HEK293 (cell line): ENCODE data around the gene IGF2BP1.

Experiments used
- ZEB2 ChIP-seq: fragments of 450-650 bp; formaldehyde crosslinking; IDR thresholded peaks from 2 replicates; pipeline ENCODE4 v1.5.1; 2016; ENCODE audit warnings: missing biosample characterization, missing genetic modification characterization
- ZNF639 ChIP-seq: fragments of 450-650 bp; formaldehyde crosslinking; IDR thresholded peaks from 2 replicates; pipeline ENCODE4 v1.5.1; 2016; ENCODE audit warnings: missing biosample characterization, missing genetic modification characterization
- ZSCAN23 ChIP-seq: fragments of 450-650 bp; formaldehyde crosslinking; IDR thresholded peaks from 2 replicates; pipeline ENCODE4 v1.5.1; 2016; ENCODE audit warnings: missing biosample characterization, missing genetic modification characterization
- ZSCAN30 ChIP-seq: fragments of 450-650 bp; IDR thresholded peaks from 2 replicates; pipeline ENCODE4 v1.5.1; 2018; ENCODE audit warnings: missing biosample characterization, mild to moderate bottlenecking, missing genetic modification characterization, moderate library complexity
- TF ChIP-seq, protein P1 (sequence below): fragments of 450-650 bp; formaldehyde crosslinking; IDR thresholded peaks from 2 replicates; pipeline ENCODE4 v1.5.1; 2016; ENCODE audit warnings: missing biosample characterization, missing genetic modification characterization
- TF ChIP-seq, protein P2 (sequence below): fragments of 450-650 bp; formaldehyde crosslinking; IDR thresholded peaks from 2 replicates; pipeline ENCODE4 v1.5.1; 2016; ENCODE audit warnings: missing biosample characterization, missing genetic modification characterization

DNA sequence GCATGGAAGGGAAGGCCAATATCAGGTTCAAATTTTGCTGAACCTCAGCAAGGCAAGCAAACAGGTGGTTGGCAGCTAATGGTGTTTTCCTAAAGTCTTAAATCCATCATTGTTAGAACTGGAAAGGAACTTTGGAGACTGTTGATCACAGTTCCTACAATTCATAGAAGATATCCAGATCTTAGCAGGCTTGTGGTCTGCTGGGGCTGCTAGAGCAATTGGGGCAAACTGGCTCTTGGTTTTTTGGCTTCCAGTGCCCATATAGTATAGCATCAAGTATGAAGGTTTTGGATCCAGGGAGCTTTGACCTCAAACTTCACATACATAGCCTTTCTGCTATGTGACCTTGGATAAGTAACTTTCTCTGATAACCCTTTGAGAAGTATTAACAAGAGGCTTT is 49.7 kb downstream of the IGF2BP1 start:
- TF ChIP-seq, protein P1, sequence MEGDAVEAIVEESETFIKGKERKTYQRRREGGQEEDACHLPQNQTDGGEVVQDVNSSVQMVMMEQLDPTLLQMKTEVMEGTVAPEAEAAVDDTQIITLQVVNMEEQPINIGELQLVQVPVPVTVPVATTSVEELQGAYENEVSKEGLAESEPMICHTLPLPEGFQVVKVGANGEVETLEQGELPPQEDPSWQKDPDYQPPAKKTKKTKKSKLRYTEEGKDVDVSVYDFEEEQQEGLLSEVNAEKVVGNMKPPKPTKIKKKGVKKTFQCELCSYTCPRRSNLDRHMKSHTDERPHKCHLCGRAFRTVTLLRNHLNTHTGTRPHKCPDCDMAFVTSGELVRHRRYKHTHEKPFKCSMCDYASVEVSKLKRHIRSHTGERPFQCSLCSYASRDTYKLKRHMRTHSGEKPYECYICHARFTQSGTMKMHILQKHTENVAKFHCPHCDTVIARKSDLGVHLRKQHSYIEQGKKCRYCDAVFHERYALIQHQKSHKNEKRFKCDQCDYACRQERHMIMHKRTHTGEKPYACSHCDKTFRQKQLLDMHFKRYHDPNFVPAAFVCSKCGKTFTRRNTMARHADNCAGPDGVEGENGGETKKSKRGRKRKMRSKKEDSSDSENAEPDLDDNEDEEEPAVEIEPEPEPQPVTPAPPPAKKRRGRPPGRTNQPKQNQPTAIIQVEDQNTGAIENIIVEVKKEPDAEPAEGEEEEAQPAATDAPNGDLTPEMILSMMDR (tag by site-specific recombination) = no peak
- no peak for TF ChIP-seq ZEB2 (tag by site-specific recombination)
- TF ChIP-seq ZNF639 = no peak
- no peak for TF ChIP-seq ZSCAN30 (tag by site-specific recombination)
- TF ChIP-seq ZSCAN23 = no peak
- TF ChIP-seq, protein P2, sequence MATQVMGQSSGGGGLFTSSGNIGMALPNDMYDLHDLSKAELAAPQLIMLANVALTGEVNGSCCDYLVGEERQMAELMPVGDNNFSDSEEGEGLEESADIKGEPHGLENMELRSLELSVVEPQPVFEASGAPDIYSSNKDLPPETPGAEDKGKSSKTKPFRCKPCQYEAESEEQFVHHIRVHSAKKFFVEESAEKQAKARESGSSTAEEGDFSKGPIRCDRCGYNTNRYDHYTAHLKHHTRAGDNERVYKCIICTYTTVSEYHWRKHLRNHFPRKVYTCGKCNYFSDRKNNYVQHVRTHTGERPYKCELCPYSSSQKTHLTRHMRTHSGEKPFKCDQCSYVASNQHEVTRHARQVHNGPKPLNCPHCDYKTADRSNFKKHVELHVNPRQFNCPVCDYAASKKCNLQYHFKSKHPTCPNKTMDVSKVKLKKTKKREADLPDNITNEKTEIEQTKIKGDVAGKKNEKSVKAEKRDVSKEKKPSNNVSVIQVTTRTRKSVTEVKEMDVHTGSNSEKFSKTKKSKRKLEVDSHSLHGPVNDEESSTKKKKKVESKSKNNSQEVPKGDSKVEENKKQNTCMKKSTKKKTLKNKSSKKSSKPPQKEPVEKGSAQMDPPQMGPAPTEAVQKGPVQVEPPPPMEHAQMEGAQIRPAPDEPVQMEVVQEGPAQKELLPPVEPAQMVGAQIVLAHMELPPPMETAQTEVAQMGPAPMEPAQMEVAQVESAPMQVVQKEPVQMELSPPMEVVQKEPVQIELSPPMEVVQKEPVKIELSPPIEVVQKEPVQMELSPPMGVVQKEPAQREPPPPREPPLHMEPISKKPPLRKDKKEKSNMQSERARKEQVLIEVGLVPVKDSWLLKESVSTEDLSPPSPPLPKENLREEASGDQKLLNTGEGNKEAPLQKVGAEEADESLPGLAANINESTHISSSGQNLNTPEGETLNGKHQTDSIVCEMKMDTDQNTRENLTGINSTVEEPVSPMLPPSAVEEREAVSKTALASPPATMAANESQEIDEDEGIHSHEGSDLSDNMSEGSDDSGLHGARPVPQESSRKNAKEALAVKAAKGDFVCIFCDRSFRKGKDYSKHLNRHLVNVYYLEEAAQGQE = no peak
